GM12872 (cell line): ENCODE results near the gene NAGPA.

Experiments
- CTCF ChIP-seq: IDR thresholded peaks from 3 replicates; pipeline ENCODE4 v1.5.1; 2011; ENCODE audit warnings: low read depth, mild to moderate bottlenecking, low read length, moderate library complexity; ENCODE audit not compliant: insufficient read depth

NAGPA gene

GRCh38 chr16:5064915-5065314 lies 31.2 kb upstream of the NAGPA start:
- TF ChIP-seq CTCF: no peak

- no peak; the same call in 2 of the 3 replicates for TF ChIP-seq CTCF
Measured at GRCh38 chr16:5062790-5063765, 29.3 kb upstream of the NAGPA start.

- no peak for TF ChIP-seq CTCF
Measured at GRCh38 chr16:5062051-5062450, 28.3 kb upstream of the NAGPA start.

GRCh38 chr16:5060073-5060641 lies 26.4 kb upstream of the NAGPA start:
- TF ChIP-seq CTCF: no peak

GRCh38 chr16:5059386-5060072 lies 25.8 kb upstream of the NAGPA start:
- TF ChIP-seq CTCF: no peak

GRCh38 chr16:5058476-5058875 lies 24.7 kb upstream of the NAGPA start:
- TF ChIP-seq CTCF: peak; percentile 17; the same call in 1 of the 3 replicates

- peak; percentile 80 for TF ChIP-seq CTCF
Measured at GRCh38 chr16:5056352-5056751, 22.6 kb upstream of the NAGPA start.
